ENCODE data around the gene C14orf93.
"Not testable (repeated sequence)": the region's sequence is repeated elsewhere in the genome, so short reads cannot be mapped to it uniquely, and the experiment has no call there.

The C14orf93 gene

GRCh38 chr14:23018107-23018506, 8.2 kb upstream of the C14orf93 start:
- no peak for DNase-seq

GRCh38 chr14:23017091-23017490, 7.1 kb upstream of the C14orf93 start:
- DNase-seq = no peak

- no peak for DNase-seq
These were observed 5.7 kb upstream of the C14orf93 start for GRCh38 chr14:23015618-23016017.

- DNase-seq = not testable (repeated sequence)
These were observed 3.8 kb upstream of the C14orf93 start for GRCh38 chr14:23013749-23014054.

- no peak for DNase-seq
These were observed 3.3 kb upstream of the C14orf93 start for GRCh38 chr14:23013054-23013748.

GRCh38 chr14:23009483-23009938, 432 bp downstream of the C14orf93 start:
- DNase-seq = no peak

GRCh38 chr14:23008831-23009230, 1.1 kb downstream of the C14orf93 start:
- no peak for DNase-seq

- peak; percentile 98 for DNase-seq
These were observed 3.2 kb downstream of the C14orf93 start for GRCh38 chr14:23006544-23007419.

- no peak for DNase-seq
These were observed 3.8 kb downstream of the C14orf93 start for GRCh38 chr14:23006188-23006534.

- no peak for DNase-seq
These were observed 4.3 kb downstream of the C14orf93 start for GRCh38 chr14:23005451-23006187.

- DNase-seq = not testable (repeated sequence)
These were observed 5.7 kb downstream of the C14orf93 start for GRCh38 chr14:23004274-23004673.

GRCh38 chr14:23002592-23002991, 7.4 kb downstream of the C14orf93 start:
- no peak for DNase-seq

GRCh38 chr14:23000860-23001259, 9.1 kb downstream of the C14orf93 start:
- no peak for DNase-seq

- no peak for DNase-seq
These were observed 11.5 kb downstream of the C14orf93 start for GRCh38 chr14:22998329-22999012.

GRCh38 chr14:22997676-22998323, 12.1 kb downstream of the C14orf93 start:
- no peak for DNase-seq

GRCh38 chr14:22996768-22997654, 12.9 kb downstream of the C14orf93 start:
- DNase-seq = no peak

- DNase-seq = no peak
These were observed 13.9 kb downstream of the C14orf93 start for GRCh38 chr14:22995889-22996625.

GRCh38 chr14:22994762-22995275, 15.1 kb downstream of the C14orf93 start:
- DNase-seq = peak; percentile 37

GRCh38 chr14:22993517-22993916, 16.4 kb downstream of the C14orf93 start:
- DNase-seq = no peak

- no peak for DNase-seq
These were observed 18.1 kb downstream of the C14orf93 start for GRCh38 chr14:22991852-22992251.
